GM19372 (cell line): ENCODE measurements around the gene PIEZO2.

Experiments used
- ATAC-seq: cut with Tn5 transposase; IDR thresholded peaks from one replicate; pipeline ENCODE4 v1.9.1; 2021; ENCODE audit warnings: mild to moderate bottlenecking, low read depth, moderate library complexity; ENCODE audit not compliant: unreplicated experiment

The PIEZO2 gene

DNA sequence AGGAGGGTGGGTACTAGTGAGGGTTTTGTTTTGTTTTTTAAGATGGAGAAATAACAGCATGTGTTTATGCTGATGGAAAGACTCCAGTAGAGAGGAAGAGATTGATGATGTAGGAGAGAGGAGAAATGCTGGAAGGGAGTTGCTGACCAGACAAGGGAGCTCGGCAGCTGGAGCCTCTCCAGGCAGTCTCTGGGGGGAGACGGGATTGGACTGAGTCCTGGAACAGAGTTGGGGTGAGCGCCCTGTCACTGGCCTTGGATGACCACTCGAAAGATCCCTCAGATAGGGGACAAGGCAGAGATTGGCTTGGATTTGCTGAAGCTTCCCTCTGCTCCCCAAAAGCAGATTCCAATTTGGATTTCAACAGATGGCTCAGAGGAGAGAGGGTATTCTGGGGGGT lies 425.9 kb downstream of the PIEZO2 start:
- no peak for ATAC-seq

DNA sequence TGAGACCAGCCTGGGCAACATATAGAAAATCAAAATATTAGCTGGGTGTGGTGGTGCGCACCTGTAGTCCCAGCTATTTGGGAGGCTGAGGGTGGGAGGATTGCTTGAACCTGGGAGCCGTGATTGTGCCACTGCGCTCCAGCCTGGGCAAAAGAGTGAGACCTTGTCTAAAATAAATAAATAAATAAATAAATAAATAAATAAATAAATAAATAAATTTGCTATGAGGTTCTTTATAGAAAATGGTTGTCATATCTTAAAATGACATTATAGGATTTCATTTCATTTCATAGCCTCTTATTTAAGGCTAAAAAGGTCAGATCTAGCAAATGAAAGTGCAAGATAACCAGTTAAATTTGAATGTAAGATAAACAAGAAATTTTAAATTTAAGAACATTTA lies 430.6 kb downstream of the PIEZO2 start:
- no peak for ATAC-seq

GRCh38 chr18:10715791-10716190 lies 433.6 kb downstream of the PIEZO2 start:
- ATAC-seq: no peak

- no peak for ATAC-seq
These were observed 436.0 kb downstream of the PIEZO2 start for GRCh38 chr18:10713409-10713808.

DNA sequence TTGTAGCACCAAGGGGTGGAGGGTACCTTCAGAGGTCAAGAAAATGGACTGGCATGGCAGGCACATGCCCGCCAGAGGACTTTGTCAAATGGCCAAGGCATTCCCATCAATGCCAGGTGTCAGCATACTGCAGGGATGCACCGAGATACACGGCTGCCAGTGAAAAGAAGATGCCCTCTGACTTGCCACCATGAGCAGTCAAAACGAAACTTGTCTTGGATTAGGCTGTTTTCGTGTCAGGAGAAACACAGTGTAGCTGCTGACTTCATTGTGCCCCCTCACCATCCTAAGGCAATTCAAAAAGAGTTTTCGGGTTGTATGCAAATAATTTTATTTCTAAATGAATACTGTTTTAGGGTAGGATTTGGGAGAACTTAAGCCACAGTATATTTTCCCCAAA lies 442.1 kb downstream of the PIEZO2 start:
- ATAC-seq: no peak

DNA sequence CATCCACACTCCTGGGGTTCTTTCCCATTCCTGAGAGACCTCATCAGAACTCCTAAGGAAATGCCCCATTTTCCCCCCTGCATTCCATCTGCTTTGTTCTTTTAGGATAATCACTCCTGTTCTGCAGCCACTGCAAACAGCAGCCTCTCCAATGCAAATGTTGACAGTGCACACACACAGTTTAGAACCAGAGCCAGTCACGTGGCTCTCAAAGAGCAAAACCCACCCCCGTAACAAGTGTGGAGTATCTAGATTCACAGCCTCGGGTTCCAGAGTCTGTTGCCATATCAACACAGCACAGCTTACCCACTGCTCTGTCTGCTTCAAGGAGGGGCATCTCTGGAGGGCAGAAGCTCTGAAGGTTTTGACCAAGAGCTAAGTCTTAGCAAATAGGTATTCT lies 443.6 kb downstream of the PIEZO2 start:
- ATAC-seq: no peak

GRCh38 chr18:10705291-10705690 lies 444.1 kb downstream of the PIEZO2 start:
- no peak for ATAC-seq

DNA sequence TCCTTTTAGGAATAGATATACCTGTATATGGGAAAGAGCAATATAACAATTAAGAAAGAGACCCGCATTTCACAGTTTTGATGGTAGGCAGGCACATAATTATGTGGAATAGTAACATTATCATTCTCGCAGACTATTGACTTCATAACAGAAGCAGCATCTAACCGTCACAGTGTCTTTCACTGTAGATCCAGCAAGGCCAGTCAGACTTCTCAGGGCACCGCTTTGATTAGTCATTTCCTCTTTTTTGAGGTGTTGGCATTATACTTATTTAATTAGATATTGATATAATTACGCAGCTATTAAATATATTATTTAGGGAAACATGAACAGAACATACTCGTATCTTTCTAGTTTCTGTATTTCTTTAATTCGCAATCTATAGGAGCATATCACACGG lies 447.2 kb downstream of the PIEZO2 start:
- no peak for ATAC-seq

DNA sequence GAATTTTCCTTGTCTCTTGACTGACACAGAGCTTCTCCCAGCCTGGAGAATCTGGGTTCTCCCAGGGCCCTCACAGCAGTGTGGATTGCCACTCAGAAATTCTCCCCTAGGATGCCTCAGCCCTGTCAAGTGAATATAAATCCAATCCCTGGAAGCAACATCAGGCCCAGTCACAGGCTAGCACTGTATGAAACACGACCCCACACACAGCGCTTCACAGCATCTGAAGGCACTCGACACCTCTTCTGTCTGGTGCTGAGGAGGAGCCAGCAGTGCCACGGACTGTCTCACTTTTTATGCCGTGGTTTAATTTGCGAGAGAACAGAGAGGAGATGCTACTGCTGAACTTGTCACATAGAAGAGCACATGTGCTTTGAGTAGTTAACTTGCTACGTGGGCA lies 459.0 kb downstream of the PIEZO2 start:
- no peak for ATAC-seq

- no peak for ATAC-seq
These were observed 459.4 kb downstream of the PIEZO2 start for GRCh38 chr18:10690035-10690329.

DNA sequence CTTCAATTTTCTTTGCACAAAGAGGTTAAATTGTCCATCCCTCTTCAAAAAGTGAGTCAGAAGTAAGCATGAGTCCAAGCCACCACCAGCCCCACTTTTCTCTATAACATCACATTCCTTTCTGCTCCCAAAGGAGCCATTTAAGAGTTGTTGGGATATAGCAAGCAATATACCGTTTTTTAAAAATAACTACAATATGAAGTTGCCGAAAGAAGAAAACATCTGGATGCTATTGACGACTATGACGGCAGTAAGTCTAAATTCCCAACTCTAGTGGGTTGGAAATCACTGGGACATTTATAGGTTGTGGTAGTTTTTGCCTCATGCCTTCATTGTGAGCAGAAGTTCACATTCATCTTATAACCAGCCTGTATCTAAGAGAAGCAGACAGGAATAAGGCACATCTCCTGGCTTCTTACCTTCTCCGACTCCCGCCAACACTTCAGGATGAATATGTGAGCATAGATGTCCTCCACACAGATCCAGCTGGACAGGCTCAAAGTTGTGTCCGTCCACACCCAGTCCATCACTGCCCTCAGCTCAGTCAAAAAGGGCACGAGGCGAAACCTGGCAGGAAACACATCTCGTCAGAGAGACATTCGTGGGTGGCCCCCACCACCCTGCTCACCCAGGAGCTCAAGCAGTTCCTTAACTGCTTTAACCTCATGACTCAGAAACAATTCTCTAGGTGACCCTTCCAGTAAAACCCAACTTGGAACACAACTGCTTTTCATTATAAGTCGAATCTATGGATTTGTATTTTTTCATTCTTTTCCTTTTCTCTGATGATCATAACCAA lies 459.9 kb downstream of the PIEZO2 start:
- ATAC-seq: no peak

- ATAC-seq: no peak
These were observed 460.6 kb downstream of the PIEZO2 start for GRCh38 chr18:10688766-10689165.

- no peak for ATAC-seq
These were observed 462.0 kb downstream of the PIEZO2 start for GRCh38 chr18:10687161-10687925.

GRCh38 chr18:10686308-10686707 lies 463.1 kb downstream of the PIEZO2 start:
- ATAC-seq: no peak

DNA sequence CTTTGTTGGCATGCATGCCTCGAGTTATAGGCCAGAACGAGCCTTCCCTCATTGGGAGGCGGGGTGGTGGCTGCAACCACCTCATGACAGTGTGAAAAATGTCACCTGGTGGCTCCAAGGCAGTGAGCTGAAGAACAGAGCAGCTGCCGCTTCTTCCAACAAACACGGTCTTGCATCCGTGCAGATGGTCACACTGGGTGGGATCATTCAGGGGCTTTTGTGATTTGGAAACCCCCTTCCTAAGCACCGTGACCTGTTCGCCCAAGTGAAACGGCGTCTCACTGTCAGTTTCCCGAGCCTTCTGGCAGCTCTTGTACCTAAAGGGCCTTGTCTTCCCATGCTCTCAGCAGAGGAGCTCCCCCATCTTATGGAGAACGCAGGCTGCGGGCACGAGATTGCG lies 463.9 kb downstream of the PIEZO2 start:
- no peak for ATAC-seq

- ATAC-seq: no peak
These were observed 467.0 kb downstream of the PIEZO2 start for GRCh38 chr18:10682368-10682714.

GRCh38 chr18:10681581-10682367 lies 467.6 kb downstream of the PIEZO2 start:
- no peak for ATAC-seq

DNA sequence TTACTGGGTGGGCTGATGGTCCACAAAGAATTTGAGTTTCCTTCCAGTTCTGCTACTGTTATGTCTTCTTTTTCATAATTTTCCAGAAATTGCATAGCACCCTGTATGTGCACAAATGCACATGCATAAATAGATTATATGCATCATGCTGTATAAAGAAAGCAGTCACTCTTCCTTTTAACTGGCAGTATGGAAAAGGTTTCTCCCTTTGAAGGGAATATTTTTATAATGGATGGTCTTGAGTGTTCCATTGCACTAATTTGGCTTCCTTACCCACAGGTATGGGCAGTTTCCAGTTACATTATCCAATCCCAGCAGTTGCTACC lies 469.1 kb downstream of the PIEZO2 start:
- ATAC-seq: no peak

GRCh38 chr18:10679557-10680270 lies 469.7 kb downstream of the PIEZO2 start:
- ATAC-seq: no peak

GRCh38 chr18:10671441-10671840 lies 477.9 kb downstream of the PIEZO2 start:
- no peak for ATAC-seq

GRCh38 chr18:10670856-10671255 lies 478.5 kb downstream of the PIEZO2 start:
- ATAC-seq: no peak
